Heart left ventricle (tissue), 16 donors: ENCODE results near the gene RAB38. TPM values are rescaled to one million over a fixed set of nuclear protein-coding genes. Genes with fewer than 3 reads are reported as not detected.

Source experiments
- ATAC-seq, 4 donors: fragments of 200-7000 bp; cut with Tn5 transposase; one replicate each; pipeline ENCODE4 v1.9.1; 2020 to 2022; ENCODE audit warnings: moderate library complexity in 4 of 4, mild to moderate bottlenecking in 3 of 4, moderate number of reproducible peaks in 1 of 4
- DNase-seq, 5 donors: peaks; one replicate each; pipeline ENCODE4 v3.0.0-alpha.2; 2020
- H3K27ac ChIP-seq, 12 donors: fragments of 200-600 bp; sonication (generic) in 4 of 12; one replicate each; pipeline versions ENCODE4 v1.5.0 to v1.8.0; 2016 to 2022; ENCODE audit warnings: mild to moderate bottlenecking in 2 of 12
- H3K27me3 ChIP-seq, 9 donors: fragments of 200-600 bp; sonication (generic) in 2 of 9; one replicate each; pipeline versions ENCODE4 v1.5.1 to v1.8.0; 2016 to 2022; ENCODE audit warnings: mild to moderate bottlenecking in 3 of 9
- H3K36me3 ChIP-seq, 9 donors: fragments of 200-600 bp; sonication (generic) in 2 of 9; one replicate each; pipeline versions ENCODE4 v1.5.0 to v1.8.0; 2018 to 2022; ENCODE audit warnings: mild to moderate bottlenecking in 2 of 9
- H3K4me1 ChIP-seq, 12 donors: fragments of 200-600 bp; sonication (generic) in 4 of 12; one replicate each; pipeline versions ENCODE4 v1.5.0 to v1.8.0; 2016 to 2022; ENCODE audit warnings: mild to moderate bottlenecking in 3 of 12
- H3K4me3 ChIP-seq, 12 donors: fragments of 200-600 bp; sonication (generic) in 4 of 12; one replicate each; pipeline versions ENCODE4 v1.5.0 to v1.8.0; 2017 to 2022; ENCODE audit warnings: mild to moderate bottlenecking in 9 of 12, moderate library complexity in 4 of 12
- H3K9me3 ChIP-seq, 12 donors: fragments of 200-600 bp; sonication (generic) in 4 of 12; one replicate each; pipeline versions ENCODE4 v1.5.0 to v1.8.0; 2016 to 2022; ENCODE audit warnings: mild to moderate bottlenecking in 1 of 12
- CTCF ChIP-seq, 12 donors: fragments of 200-600 bp; sonication (generic) in 4 of 12; IDR thresholded peaks; one replicate each; pipeline versions ENCODE4 v1.5.0 to v1.8.0; 2018 to 2022; ENCODE audit warnings: antibody characterized with exemption in 12 of 12, mild to moderate bottlenecking in 5 of 12
- POLR2A ChIP-seq, 2 donors: fragments of 450-650 bp; IDR thresholded peaks; one replicate each; pipeline ENCODE4 v1.6.1; 2017; ENCODE audit warnings: antibody characterized with exemption in 2 of 2, mild to moderate bottlenecking in 2 of 2, moderate library complexity in 2 of 2
- WGBS, 4 donors: extraction: QIAGEN DNeasy Blood & Tissue Kit in 2 of 4; methylation state at CpG; one replicate each; pipeline versions ENCODE4 v1.1.5 to v1.1.7; 2013 to 2018; 5-methylcytosine and 5-hydroxymethylcytosine counted together
- intact Hi-C, 10 donors: fragments of 100-400 bp; cut with DNase I; formaldehyde crosslinking; loops; one replicate each; pipeline versions ENCODE4 v1.11.1 to v1.14.2; 2022
- polyA plus RNA-seq, 2 donors: library from polyadenylated mRNA; stranded (reverse); fragments of 200-250 nt; gene quantifications; one replicate each; pipeline ENCODE4 v1.2.3, GENCODE V29; 2013
- total RNA-seq, 9 donors: library from RNA; depleted of rRNA in 2 of 9; stranded (reverse); fragments of >200 nt in 2 of 9; fragmentation: NEBNext Ultra II Directional in 3 of 9; extraction: Animal tissue kit (Norgen Biotek cat#: 25700) in 3 of 9; gene quantifications; one replicate each; pipeline versions ENCODE4 v1.1.0 to v1.2.4, GENCODE V29; 2016 to 2023
- donor health status: ischemic (EF 13 %, LVEDD 7.1; RV severe dilation, severe dysfunction).
- donor health status: healthy with polysubstance abuse.
- donor health status: DM: no; HTN: yes; CAD: no.
- donor health status: DM: no; HTN: no; CAD: no.
- donor health status: ischemic (EF 25% LVEDD 6.9; RV normal size, moderate dysfunction).
- donor health status: ischemic (EF 25% LVEDD 5.7; RV mildly dilated, moderate dysfunction).
- donor health status: healthy.
- donor health status: DM: yes; HTN: yes; CAD: no.
- donor health status: ischemic (EF 35%, LVEDD 5.7; RV mildly dilated, moderate dysfunction).
- donor health status: nonischemic (EF 11% LVEDD 7.7; RV severe dilation, severe dysfunction).
- donor health status: DM: yes; HTN: yes; CAD: no.
- donor health status: PGD.
- donor health status: ischemic (EF 29% LVEDD 5.4; RV normal size, mild dysfunction).
- donor health status: nonischemic (EF 23%, LVEDD 6.1; RV moderate dilation, normal function).

RAB38 gene
- total and polyA plus RNA-seq, 11 donors, result 0.25 to 1.5 (median 0.47) TPM; not detected in 2

- no peaks in the 10 kb centered on the region for H3K36me3 ChIP-seq
- peaks cover 0 to 52% (median 17%) of the 10 kb centered on the region in 12 donors for H3K9me3 ChIP-seq
- no peak overlapping the region for H3K27ac ChIP-seq
- intact Hi-C loops, result no loop called here
- no peak overlapping the region for H3K4me3 ChIP-seq
- ATAC-seq (no peak), DNase-seq (no peak)
- 84 to 88% (median 87%) methylated on average over 4 of the region's 4 CpGs for WGBS, 4 donors
- no peaks in the 10 kb centered on the region for H3K27me3 ChIP-seq
- TF ChIP-seq CTCF (IDR thresholded peaks at IDR 0.05) (no peak), POLR2A (IDR thresholded peaks at IDR 0.05) (no peak)
- no peaks in the 10 kb centered on the region for H3K4me1 ChIP-seq
These were observed 17.9 kb downstream of the RAB38 start for GRCh38 chr11:88157370-88157769.

GRCh38 chr11:88152381-88152780 is 22.9 kb downstream of the RAB38 start:
- H3K4me1 ChIP-seq, result no peaks in the 10 kb centered on the region
- no peak for TF ChIP-seq POLR2A (IDR thresholded peaks at IDR 0.05)
- H3K9me3 ChIP-seq, result peaks cover 0 to 37% (median 6%) of the 10 kb centered on the region in 12 donors
- ATAC-seq (no peak), DNase-seq (no peak)
- H3K36me3 ChIP-seq, result no peaks in the 10 kb centered on the region
- no peaks in the 10 kb centered on the region for H3K27me3 ChIP-seq
- no peak overlapping the region for H3K4me3 ChIP-seq
- intact Hi-C loops, result no loop called here
- no peak overlapping the region for H3K27ac ChIP-seq

DNA sequence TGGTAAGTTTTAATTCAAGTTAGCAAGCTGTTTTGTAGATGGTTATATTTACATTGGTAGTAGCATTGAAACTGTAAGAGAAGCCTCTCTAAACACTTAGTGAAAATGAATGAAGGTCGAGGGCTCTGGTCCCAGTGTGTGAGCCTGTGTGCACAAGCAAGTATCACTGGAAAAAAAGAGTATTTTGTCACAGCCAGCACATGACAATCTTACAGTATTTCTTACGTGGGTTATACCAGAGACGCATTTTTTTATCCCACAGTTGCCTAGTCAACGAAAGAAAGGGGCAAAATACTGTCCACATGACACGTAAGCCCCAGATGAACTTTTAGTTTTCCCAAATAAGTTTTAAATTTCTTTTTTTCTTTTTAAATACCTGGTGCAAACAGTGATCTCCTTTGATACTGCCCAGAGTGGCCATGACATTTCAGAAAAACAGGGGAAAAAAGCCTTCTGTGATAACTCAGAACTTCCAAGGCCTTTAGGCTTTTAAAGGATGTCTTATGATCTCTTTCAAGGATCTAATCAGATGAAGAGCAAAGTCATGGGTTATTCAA is 23.5 kb downstream of the RAB38 start:
- intact Hi-C loops, result no loop called here
- Histone ChIP-seq H3K36me3 (no peaks in the 10 kb centered on the region), H3K4me1 (no peaks in the 10 kb centered on the region), H3K27ac (no peak overlapping the region), H3K9me3 (peaks cover 0 to 31% (median 4%) of the 10 kb centered on the region in 12 donors), H3K4me3 (no peak overlapping the region), H3K27me3 (no peaks in the 10 kb centered on the region)
- no peak for DNase-seq
- WGBS, 4 donors, result 80 to 86% (median 84%) methylated on average over 5 of the region's 5 CpGs
- TF ChIP-seq CTCF (IDR thresholded peaks at IDR 0.05) (no peak), POLR2A (IDR thresholded peaks at IDR 0.05) (no peak)
- no peak for ATAC-seq

GRCh38 chr11:88146106-88146505 is 29.1 kb downstream of the RAB38 start:
- 92 to 100% (median 95%) methylated on average over 1 of the region's 1 CpG for WGBS, 4 donors
- Histone ChIP-seq H3K36me3 (no peaks in the 10 kb centered on the region), H3K4me1 (no peaks in the 10 kb centered on the region), H3K27ac (no peak overlapping the region), H3K9me3 (no peaks in the 10 kb centered on the region), H3K27me3 (no peaks in the 10 kb centered on the region), H3K4me3 (no peak overlapping the region)
- no peak for DNase-seq
- ATAC-seq, result no peak
- intact Hi-C loops, result no loop called here
- no peak for TF ChIP-seq POLR2A (IDR thresholded peaks at IDR 0.05)
- TF ChIP-seq CTCF (IDR thresholded peaks at IDR 0.05), result no peak

GRCh38 chr11:88139865-88140264 is 35.4 kb downstream of the RAB38 start:
- H3K4me1 ChIP-seq, result no peaks in the 10 kb centered on the region
- H3K36me3 ChIP-seq, result no peaks in the 10 kb centered on the region
- WGBS, 4 donors, result 32 to 97% (median 39%) methylated on average over 1 of the region's 1 CpG
- intact Hi-C loops, result no loop called here
- DNase-seq, result no peak
- H3K27me3 ChIP-seq, result no peaks in the 10 kb centered on the region
- H3K4me3 ChIP-seq, result no peak overlapping the region
- no peak for ATAC-seq
- H3K9me3 ChIP-seq, result no peaks in the 10 kb centered on the region
- H3K27ac ChIP-seq, result no peak overlapping the region
- TF ChIP-seq CTCF (IDR thresholded peaks at IDR 0.05) (no peak), POLR2A (IDR thresholded peaks at IDR 0.05) (no peak)
